Myometrial cell (primary cell): ENCODE measurements around the gene PDHX. TPM values are rescaled to one million over a fixed set of nuclear protein-coding genes. Genes with fewer than 3 reads are reported as not detected.

Source experiments
- total RNA-seq: library from RNA; depleted of rRNA; stranded (reverse); fragments of >200 nt; gene quantifications from 2 replicates; pipeline ENCODE4 v1.2.3, GENCODE V29; 2015

PDHX gene
- total RNA-seq: 28.3 and 33.0 TPM in 2 replicates

DNA sequence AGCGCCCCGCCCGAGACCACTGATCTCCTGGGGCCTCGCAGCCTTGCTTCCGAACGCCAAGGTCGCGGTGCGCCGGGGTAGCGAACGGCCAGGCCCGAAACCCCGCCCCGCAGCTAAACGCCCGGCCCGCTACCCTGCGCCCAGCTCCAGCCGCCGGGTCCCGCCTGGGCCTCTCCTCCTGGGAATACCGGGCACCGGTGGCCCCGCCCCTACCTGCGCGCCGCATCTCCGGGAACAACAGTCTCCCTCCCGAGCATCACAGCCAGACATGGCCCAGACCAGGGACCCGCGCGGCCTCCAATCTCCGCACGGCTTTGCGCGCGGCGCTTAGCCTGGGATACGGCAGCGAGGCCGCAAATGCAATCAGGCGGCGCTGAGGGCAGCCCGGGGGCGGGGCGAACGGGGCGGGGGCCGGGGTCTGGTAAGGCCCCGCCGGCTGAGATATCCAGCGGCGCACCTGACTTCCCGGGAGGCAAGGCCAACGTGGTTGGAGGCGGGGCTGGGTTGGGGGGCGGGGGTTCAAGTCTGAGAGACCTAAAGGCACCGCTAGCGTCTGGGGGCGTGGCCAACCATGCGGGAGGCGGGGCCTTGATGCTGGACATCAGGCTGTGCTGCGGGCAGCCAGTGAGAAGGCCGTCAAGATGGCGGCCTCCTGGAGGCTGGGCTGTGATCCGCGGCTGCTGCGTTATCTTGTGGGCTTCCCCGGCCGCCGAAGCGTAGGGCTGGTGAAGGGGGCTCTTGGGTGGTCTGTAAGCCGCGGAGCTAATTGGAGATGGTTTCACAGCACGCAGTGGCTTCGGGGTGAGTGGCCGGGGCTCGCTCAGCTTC, at the start of gene PDHX, which contains the start of gene APIP:
TSS of gene PDHX (plus strand) at position 604 of the 828 bp plus-strand sequence. CDS start at position 642, 38 bp downstream.
TSS of gene APIP (minus strand) at position 365 of the 828 bp plus-strand sequence. CDS start at position 270, 95 bp downstream.

Other genes with a start within 250 kb of the PDHX start
- gene APIP, start 239 bp upstream of the PDHX start, total RNA-seq: 31.9 and 38.3 TPM in 2 replicates
- gene CD44, start 222.6 kb downstream of the PDHX start, total RNA-seq: 670 and 790 TPM in 2 replicates